Adipocyte (in vitro differentiated cells): ENCODE measurements around the gene SQOR.

ENCODE experiments used
- DNase-seq: peaks from one replicate; pipeline ENCODE4 v3.0.0-alpha.2; 2015; ENCODE audit warnings: low read depth
- H3K27me3 ChIP-seq: replicated peaks from 2 replicates; pipeline ENCODE4 v1.7.0; 2013; ENCODE audit warnings: mild to moderate bottlenecking, low read length, moderate library complexity; ENCODE audit not compliant: control insufficient read depth, insufficient read depth
- H3K36me3 ChIP-seq: 2 replicates; pipeline ENCODE4 v1.7.0; 2013; ENCODE audit warnings: low read length, mild to moderate bottlenecking, moderate library complexity; ENCODE audit not compliant: control insufficient read depth, insufficient read depth, severe bottlenecking
- H3K4me1 ChIP-seq: 2 replicates; pipeline ENCODE4 v1.7.0; 2013; ENCODE audit warnings: mild to moderate bottlenecking, low read length, moderate library complexity; ENCODE audit not compliant: control insufficient read depth, insufficient read depth
- H3K4me3 ChIP-seq: 2 replicates; pipeline ENCODE4 v1.7.0; 2013; ENCODE audit warnings: mild to moderate bottlenecking, low read length, moderate library complexity
- H3K9ac ChIP-seq: 2 replicates; pipeline ENCODE4 v1.7.0; 2013; ENCODE audit warnings: mild to moderate bottlenecking, low read length, moderate library complexity
- H3K9me3 ChIP-seq: 2 replicates; pipeline ENCODE4 v1.7.0; 2013; ENCODE audit warnings: mild to moderate bottlenecking, low read length, moderate library complexity; ENCODE audit not compliant: control insufficient read depth

Gene SQOR

DNA sequence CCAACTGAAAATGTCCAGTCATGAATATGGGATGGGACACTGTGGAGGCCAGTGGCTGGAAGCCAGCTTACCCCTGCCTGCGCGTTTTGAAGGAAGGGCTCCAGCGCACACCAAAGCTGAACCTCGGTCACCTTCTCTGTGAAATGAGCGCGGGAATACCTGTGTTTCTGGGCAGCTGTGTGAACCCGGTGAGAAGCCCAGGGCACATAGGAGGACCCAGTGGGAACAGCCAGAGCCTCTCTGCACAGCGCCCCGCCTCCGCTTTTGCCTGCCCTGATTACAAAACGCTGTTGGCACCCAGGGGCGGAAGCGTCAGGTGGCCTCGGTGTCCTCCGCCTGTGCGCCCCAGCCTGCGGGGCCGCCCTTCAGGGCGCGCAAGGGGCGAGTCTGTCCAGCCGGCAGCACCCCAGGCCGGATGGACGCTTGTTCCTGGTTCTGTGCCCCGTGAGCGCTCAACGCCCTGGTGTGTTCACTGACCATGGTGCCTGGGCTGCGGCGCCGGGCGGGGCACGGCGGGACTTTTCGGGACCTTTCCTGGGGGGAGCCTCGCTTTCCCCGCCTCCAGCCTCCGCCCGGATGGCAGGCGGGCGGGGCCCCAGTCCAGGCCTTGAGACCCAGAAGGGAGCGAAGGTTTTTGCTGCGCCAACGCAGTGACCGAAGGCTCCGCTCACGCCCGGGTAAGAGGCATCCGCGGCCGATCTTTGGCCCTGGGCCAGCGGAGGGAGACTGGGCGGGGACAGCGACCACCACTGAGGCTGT is at the start of gene SQOR:
Gene SQOR (plus strand): TSS at position 598 of the 759 bp plus-strand sequence. CDS start 23,895 bp downstream, outside the sequence.
- H3K36me3 ChIP-seq, result no peaks in the 10 kb centered on the region
- peak; percentile 80 for DNase-seq
- H3K9ac ChIP-seq, result peak within 1 kb of the TSS; percentile 92
- H3K27me3 ChIP-seq, result no peaks in the 10 kb centered on the region
- peaks cover 47% of the 10 kb centered on the region for H3K4me1 ChIP-seq
- peak within 1 kb of the TSS; percentile 89 for H3K4me3 ChIP-seq
- no peaks in the 10 kb centered on the region for H3K9me3 ChIP-seq

DNA sequence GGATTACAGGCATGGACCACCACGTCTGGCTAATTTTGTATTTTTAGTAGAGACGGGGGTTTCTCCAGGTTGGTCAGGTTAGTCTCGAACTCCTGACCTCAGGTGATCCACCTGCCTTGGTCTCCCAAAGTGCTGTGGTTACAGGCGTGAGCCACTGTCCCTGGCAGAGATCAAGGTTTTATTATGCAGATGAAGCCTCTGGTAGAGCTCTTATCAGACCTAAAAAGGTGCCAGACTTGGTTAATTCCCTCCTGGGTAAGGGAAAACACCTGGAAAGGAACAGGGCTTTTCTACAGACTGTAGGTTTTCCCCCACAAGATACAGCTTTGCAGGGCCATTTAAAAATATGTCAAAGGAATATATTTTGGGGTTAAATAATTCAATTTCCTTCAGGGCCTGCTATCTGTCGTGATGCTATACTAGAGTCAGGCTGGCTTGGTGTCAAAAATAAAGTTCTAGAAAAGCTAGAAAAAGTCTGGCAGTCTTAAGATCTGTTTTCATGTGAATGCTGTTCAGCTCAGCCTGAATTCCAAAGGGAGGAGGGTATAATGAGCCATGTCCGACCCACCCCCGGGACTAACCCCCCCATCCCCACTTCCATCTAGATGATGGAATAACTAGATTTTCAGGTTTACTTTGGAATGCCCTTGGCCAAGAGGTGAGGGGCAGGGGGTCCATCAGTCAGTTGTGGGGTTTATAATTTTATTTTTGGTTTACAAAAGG is 49.6 kb upstream of the SQOR start:
- Histone ChIP-seq H3K36me3 (no peaks in the 10 kb centered on the region), H3K27me3 (no peaks in the 10 kb centered on the region), H3K4me3 (no peak overlapping the region), H3K4me1 (peaks cover 29% of the 10 kb centered on the region), H3K9ac (no peak overlapping the region), H3K9me3 (no peaks in the 10 kb centered on the region)
- no peak for DNase-seq

DNA sequence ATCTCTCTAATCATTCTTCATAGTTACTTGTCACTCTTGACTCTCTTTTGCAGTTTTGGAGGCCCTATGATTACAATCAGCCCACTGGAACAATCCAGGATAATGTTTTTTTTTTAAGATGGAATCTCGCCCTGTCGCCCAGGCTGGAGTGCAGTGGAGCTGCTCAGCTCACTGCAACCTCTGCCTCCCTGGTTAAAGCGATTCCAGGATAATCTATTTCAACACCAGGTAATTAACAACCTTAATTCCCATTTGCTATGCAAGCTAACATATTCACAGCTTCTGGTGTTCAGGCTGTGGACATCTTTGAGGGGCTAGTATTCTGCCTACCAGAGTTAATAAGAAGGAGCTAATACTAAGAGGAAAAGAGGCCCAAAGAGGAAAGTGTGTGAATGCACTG is 48.7 kb upstream of the SQOR start:
- peak overlapping the region; percentile 88 for H3K4me3 ChIP-seq
- H3K27me3 ChIP-seq, result no peaks in the 10 kb centered on the region
- no peaks in the 10 kb centered on the region for H3K9me3 ChIP-seq
- H3K4me1 ChIP-seq, result peaks cover 38% of the 10 kb centered on the region
- H3K9ac ChIP-seq, result peak overlapping the region; percentile 97
- no peak for DNase-seq
- no peaks in the 10 kb centered on the region for H3K36me3 ChIP-seq

DNA sequence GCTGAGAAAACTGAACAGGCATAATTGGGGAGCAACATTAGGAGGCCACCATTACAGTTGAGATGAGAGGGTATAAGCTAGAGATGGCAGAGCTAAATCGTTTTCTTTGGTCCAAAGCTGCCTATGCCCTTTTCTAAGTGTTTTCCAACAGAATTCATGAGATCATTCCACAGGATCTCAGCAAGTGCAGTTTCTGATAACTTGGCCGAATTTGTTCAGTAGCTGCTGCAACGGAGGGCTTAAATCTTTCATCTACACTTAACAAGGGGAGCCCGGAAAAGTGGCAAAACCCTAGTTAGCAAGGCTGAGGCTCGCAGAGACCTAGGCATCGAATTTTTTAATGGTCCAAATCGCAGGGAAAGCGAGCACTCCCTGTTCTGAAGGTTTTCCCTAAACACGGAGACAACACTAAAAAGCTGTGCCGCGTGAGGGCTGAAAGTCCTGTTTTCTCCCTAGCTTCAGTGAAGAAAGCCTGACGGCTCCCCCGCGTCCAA is 48.2 kb upstream of the SQOR start:
- DNase-seq, result no peak
- H3K4me1 ChIP-seq, result peaks cover 38% of the 10 kb centered on the region
- peak overlapping the region; percentile 97 for H3K9ac ChIP-seq
- H3K27me3 ChIP-seq, result no peaks in the 10 kb centered on the region
- peak overlapping the region; percentile 88 for H3K4me3 ChIP-seq
- no peaks in the 10 kb centered on the region for H3K36me3 ChIP-seq
- no peaks in the 10 kb centered on the region for H3K9me3 ChIP-seq

DNA sequence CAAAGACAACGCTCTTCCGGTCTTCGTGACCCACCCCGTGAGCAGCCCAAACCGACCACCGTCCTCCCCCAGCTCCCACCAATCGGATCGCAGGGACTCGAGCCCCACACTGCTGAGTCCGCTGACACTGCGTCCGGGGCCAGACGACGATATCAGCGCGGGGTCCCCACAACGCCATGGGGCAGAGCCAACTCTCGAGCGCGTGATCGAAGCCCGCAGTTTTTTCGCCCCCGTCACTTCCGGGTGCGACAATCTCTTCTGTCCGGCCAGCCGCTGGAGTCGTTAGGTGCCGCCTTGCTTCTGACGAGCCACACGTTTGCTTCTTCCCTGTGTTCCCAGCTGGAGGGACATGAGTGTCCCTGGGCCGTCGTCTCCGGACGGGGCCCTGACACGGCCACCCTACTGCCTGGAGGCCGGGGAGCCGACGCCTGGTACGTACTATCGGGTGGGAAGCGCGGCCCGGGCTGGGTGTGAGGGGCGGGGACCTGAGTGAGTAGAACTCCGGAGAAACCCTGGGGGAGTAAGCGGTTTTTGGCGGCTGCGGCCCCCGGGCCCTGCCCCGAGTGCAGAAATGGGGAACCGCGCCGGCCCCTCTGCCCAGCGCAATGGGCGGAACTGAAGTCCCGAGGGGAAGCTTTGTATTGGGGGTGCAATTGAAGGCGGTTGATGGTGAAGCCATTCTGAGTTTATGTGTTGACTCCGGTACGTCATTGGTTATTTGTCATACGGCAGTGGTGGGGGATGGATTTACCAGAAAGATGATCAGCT is 47.5 kb upstream of the SQOR start, which contains the start of gene BLOC1S6:
Gene BLOC1S6 (plus strand): TSS at position 285 of the 768 bp plus-strand sequence. CDS start 65 bp downstream, at position 350.
- peak within 1 kb of the TSS; percentile 97 for H3K9ac ChIP-seq
- peaks cover 4% of the 10 kb centered on the region for H3K36me3 ChIP-seq
- no peaks in the 10 kb centered on the region for H3K9me3 ChIP-seq
- peak within 1 kb of the TSS; percentile 88 for H3K4me3 ChIP-seq
- DNase-seq, result peak; percentile 96
- peaks cover 38% of the 10 kb centered on the region for H3K4me1 ChIP-seq
- no peaks in the 10 kb centered on the region for H3K27me3 ChIP-seq

DNA sequence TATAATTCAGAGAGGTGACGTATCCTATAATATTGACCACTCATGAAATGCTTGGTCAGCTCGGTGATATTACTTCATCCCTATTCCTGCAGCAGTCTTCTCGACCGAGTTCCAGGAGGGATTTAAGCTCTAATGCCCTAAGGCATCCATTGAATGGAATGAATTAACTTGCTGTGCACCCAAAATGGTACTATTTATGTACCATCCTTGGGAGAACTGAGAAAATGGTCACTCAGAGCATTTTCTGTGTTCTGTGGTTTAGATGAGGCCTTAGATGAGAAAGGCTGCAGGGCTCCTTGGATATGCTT is 47.0 kb upstream of the SQOR start:
- H3K9me3 ChIP-seq, result no peaks in the 10 kb centered on the region
- H3K36me3 ChIP-seq, result peaks cover 9% of the 10 kb centered on the region
- peak overlapping the region; percentile 88 for H3K4me3 ChIP-seq
- peak overlapping the region; percentile 97 for H3K9ac ChIP-seq
- peaks cover 38% of the 10 kb centered on the region for H3K4me1 ChIP-seq
- DNase-seq, result no peak
- H3K27me3 ChIP-seq, result no peaks in the 10 kb centered on the region

DNA sequence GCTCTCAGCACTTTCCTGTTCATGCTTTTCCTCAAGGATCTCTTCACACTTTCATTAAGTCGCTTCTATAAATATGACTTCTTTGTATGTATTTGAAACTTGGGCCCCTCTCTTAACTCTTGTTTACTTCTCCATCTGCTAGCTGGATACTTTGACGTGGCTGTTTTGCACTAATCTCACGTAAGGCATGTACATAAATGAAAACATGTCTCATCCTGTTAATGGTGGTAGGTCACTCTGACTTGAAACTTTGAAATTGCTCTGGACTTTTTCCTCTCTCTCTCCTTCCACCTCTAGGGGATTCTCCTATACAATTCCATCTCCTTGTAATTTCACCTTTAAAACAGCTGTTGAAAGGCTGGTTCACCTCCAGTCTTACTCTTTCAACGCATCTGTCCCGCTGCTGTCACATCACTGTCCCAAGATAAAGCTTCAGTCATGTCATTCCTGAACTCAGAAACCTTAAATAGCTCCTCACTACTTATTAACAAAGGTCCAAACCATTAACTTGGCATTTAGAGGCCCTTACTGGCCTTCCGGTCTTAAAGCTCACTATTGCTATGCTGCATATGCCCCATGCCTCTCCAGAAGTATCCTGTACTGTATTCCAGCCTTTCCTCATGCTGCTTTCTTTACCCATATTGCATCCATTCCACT is 46.5 kb upstream of the SQOR start:
- peaks cover 11% of the 10 kb centered on the region for H3K36me3 ChIP-seq
- H3K4me3 ChIP-seq, result peak overlapping the region; percentile 88
- peak; percentile 39 for DNase-seq
- peak overlapping the region; percentile 97 for H3K9ac ChIP-seq
- H3K9me3 ChIP-seq, result no peaks in the 10 kb centered on the region
- no peaks in the 10 kb centered on the region for H3K27me3 ChIP-seq
- peaks cover 38% of the 10 kb centered on the region for H3K4me1 ChIP-seq

DNA sequence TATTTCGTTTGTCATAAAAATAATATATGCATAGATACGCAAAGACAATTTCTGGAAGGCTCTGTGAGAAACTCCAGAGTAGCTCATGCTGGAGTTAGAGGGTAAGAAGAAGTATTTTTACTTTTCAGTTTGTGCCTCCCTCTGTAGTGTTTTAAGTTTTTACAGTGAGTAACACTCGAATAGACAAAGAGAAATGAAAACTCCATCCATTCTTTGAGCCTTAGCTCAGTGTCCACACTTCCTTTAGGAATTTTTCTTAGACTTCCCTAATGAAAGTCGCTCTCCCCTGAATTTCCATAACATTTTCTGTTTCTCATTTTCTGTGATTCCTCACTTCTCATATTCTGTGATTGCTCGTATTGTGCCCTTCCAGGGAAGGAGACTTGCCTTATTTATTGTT is 45.6 kb upstream of the SQOR start:
- DNase-seq, result peak; percentile 22
- Histone ChIP-seq H3K9ac (peak overlapping the region; percentile 97), H3K36me3 (peaks cover 11% of the 10 kb centered on the region), H3K27me3 (no peaks in the 10 kb centered on the region), H3K9me3 (no peaks in the 10 kb centered on the region), H3K4me1 (peaks cover 38% of the 10 kb centered on the region), H3K4me3 (peak overlapping the region; percentile 88)

DNA sequence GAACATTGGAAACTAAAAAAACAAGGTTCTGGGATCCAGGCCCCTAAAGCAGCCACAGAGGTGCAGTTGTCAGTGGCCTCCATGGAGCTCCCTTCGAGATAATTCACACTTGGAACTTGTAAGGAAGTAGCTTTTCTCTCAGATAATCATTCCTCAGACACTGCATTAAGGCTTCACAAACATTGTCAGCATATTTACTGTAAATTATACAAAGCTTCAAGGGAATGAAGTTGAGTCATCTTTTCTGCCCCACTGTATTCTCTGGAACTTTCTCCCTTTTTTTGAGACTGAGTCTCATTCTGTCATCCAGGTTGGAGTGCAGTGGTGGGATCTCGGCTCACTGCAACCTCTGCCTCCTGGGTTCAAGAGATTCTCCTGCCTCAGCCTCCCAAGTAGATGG is 40.5 kb upstream of the SQOR start:
- H3K9ac ChIP-seq, result no peak overlapping the region
- H3K9me3 ChIP-seq, result no peaks in the 10 kb centered on the region
- H3K4me3 ChIP-seq, result no peak overlapping the region
- peaks cover 17% of the 10 kb centered on the region for H3K4me1 ChIP-seq
- no peaks in the 10 kb centered on the region for H3K27me3 ChIP-seq
- peaks cover 20% of the 10 kb centered on the region for H3K36me3 ChIP-seq
- peak; percentile 23 for DNase-seq

DNA sequence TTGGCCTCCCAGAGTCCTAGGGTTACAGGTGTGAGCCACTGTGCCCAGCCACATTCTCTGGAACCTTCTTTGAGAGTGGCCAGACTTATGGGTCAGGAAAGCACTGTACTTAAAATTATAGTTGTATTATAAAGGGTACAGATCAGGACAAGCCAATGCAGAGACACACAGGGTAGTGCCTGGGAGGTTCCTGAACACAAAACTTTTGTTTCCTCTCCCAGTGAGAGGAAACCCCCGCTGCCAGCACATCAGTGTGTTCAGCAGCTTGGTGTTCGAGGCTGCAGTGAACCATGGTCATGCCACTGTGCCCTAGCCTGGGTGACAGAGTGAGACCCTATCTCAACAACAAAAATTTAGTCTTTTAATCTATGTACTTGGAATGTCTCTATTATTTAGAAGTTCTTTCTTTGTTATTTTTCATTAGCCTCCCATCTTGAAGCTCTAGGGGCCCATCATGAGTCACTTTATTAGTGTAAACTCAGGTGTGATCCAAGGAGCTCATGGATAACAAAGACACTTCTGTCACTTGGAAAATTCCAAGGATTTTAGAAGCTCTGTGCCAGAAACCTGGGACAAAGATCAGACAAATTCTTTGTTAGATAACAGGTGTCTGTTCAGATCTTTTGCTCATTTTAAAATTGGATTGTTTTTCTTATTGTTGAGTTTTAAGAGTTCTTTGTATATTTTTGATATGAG is 39.8 kb upstream of the SQOR start:
- peaks cover 11% of the 10 kb centered on the region for H3K4me1 ChIP-seq
- no peaks in the 10 kb centered on the region for H3K27me3 ChIP-seq
- H3K9me3 ChIP-seq, result no peaks in the 10 kb centered on the region
- no peak for DNase-seq
- H3K9ac ChIP-seq, result no peak overlapping the region
- no peak overlapping the region for H3K4me3 ChIP-seq
- H3K36me3 ChIP-seq, result peaks cover 20% of the 10 kb centered on the region
